Tibial artery (tissue), 4 donors: Measurements from ENCODE around the gene PLEKHM1.
A peak's percentile ranks its signal among the peaks of the same experiment; 100 is the strongest.

Source experiments
- DNase-seq, 2 donors: peaks; one replicate each; pipeline ENCODE4 v3.0.0-alpha.2; 2019
- H3K27ac ChIP-seq, 2 donors: fragments of 200-600 bp; sonication (generic) in 1 of 2; 1 replicate in 1 of 2; 2 replicates in 1 of 2; pipeline ENCODE4 v1.5.1; 2018 to 2019; ENCODE audit warnings: mild to moderate bottlenecking in 1 of 2
- H3K27me3 ChIP-seq, 2 donors: fragments of 200-600 bp; sonication (generic) in 1 of 2; one replicate each; pipeline versions ENCODE4 v1.5.1 to v1.6.0; 2016 to 2019
- H3K36me3 ChIP-seq, 3 donors: fragments of 200-600 bp; sonication (generic) in 2 of 3; one replicate each; pipeline ENCODE4 v1.5.1; 2016 to 2019; ENCODE audit warnings: mild to moderate bottlenecking in 2 of 3
- H3K4me1 ChIP-seq, 4 donors: fragments of 200-600 bp; sonication (generic) in 2 of 4; 1 replicate in 3 of 4; 2 replicates in 1 of 4; pipeline ENCODE4 v1.5.1; 2016 to 2019
- H3K4me3 ChIP-seq, 2 donors: fragments of 200-600 bp; sonication (generic) in 1 of 2; 1 replicate in 1 of 2; 2 replicates in 1 of 2; pipeline ENCODE4 v1.5.1; 2018 to 2019; ENCODE audit warnings: mild to moderate bottlenecking in 2 of 2
- H3K9me3 ChIP-seq, 3 donors: fragments of 200-600 bp; sonication (generic) in 1 of 3; one replicate each; pipeline ENCODE4 v1.5.1; 2016 to 2019
- CTCF ChIP-seq, 2 experiments: fragments of 200-600 bp in 1 of 2; fragments of 450-650 bp in 1 of 2; IDR thresholded peaks; one replicate each; pipeline ENCODE4 v1.5.1; 2017 to 2019; ENCODE audit warnings: antibody characterized with exemption in 2 of 2, mild to moderate bottlenecking in 1 of 2, moderate library complexity in 1 of 2
- intact Hi-C: fragments of 100-400 bp; cut with DNase I; formaldehyde crosslinking; loops from one replicate; pipeline ENCODE4 v1.15.0; 2023; ENCODE audit warnings: low total_unique reads

The PLEKHM1 gene

GRCh38 chr17:45394913-45395568, 95.5 kb downstream of the PLEKHM1 start:
- peaks cover 0 to 34% (median 4%) of the 10 kb centered on the region in 3 donors for H3K36me3 ChIP-seq
- TF ChIP-seq CTCF (IDR thresholded peaks at IDR 0.05): peak; percentile 60 to 67
- peak overlapping the region; percentile 21 to 28 for H3K4me3 ChIP-seq

GRCh38 chr17:45394564-45394912, 96.0 kb downstream of the PLEKHM1 start:
- intact Hi-C loops: no loop called here

More at GRCh38 chr17:45394913-45395568, 95.5 kb downstream of the PLEKHM1 start:
- Histone ChIP-seq H3K9me3 (no peaks in the 10 kb centered on the region), H3K4me1 (peaks cover 0 to 14% (median 9%) of the 10 kb centered on the region in 4 donors), H3K27me3 (peaks cover 0 to 14% of the 10 kb centered on the region in 2 donors), H3K27ac (no peak overlapping the region)
- intact Hi-C loops: no loop called here
- DNase-seq: no peak

GRCh38 chr17:45394091-45394490, 96.4 kb downstream of the PLEKHM1 start:
- Histone ChIP-seq H3K4me1 (peaks cover 0 to 14% (median 9%) of the 10 kb centered on the region in 4 donors), H3K27ac (no peak overlapping the region), H3K27me3 (peaks cover 0 to 18% of the 10 kb centered on the region in 2 donors), H3K36me3 (peaks cover 0 to 34% (median 4%) of the 10 kb centered on the region in 3 donors), H3K4me3 (no peak overlapping the region), H3K9me3 (no peaks in the 10 kb centered on the region)
- DNase-seq: no peak
- no peak for TF ChIP-seq CTCF (IDR thresholded peaks at IDR 0.05)
- intact Hi-C loops: no loop called here

More at GRCh38 chr17:45394564-45394912, 96.0 kb downstream of the PLEKHM1 start:
- H3K27ac ChIP-seq: no peak overlapping the region
- TF ChIP-seq CTCF (IDR thresholded peaks at IDR 0.05): no peak
- peaks cover 0 to 14% (median 9%) of the 10 kb centered on the region in 4 donors for H3K4me1 ChIP-seq
- no peak overlapping the region for H3K4me3 ChIP-seq
- no peaks in the 10 kb centered on the region for H3K9me3 ChIP-seq
- no peak for DNase-seq
- H3K36me3 ChIP-seq: peaks cover 0 to 34% (median 4%) of the 10 kb centered on the region in 3 donors
- peaks cover 0 to 14% of the 10 kb centered on the region in 2 donors for H3K27me3 ChIP-seq

- no peak for DNase-seq
- H3K9me3 ChIP-seq: no peaks in the 10 kb centered on the region
- H3K4me3 ChIP-seq: no peak overlapping the region
- H3K27me3 ChIP-seq: peaks cover 0 to 25% of the 10 kb centered on the region in 2 donors
- H3K36me3 ChIP-seq: peaks cover 0 to 34% (median 4%) of the 10 kb centered on the region in 3 donors
- H3K27ac ChIP-seq: no peak overlapping the region
- peaks cover 0 to 14% (median 9%) of the 10 kb centered on the region in 4 donors for H3K4me1 ChIP-seq
- no peak for TF ChIP-seq CTCF (IDR thresholded peaks at IDR 0.05)
- intact Hi-C loops: no loop called here
Measured at GRCh38 chr17:45393411-45393810, 97.1 kb downstream of the PLEKHM1 start.

- TF ChIP-seq CTCF (IDR thresholded peaks at IDR 0.05): no peak
- Histone ChIP-seq H3K4me1 (peaks cover 0 to 14% (median 9%) of the 10 kb centered on the region in 4 donors), H3K36me3 (peaks cover 0 to 22% (median 4%) of the 10 kb centered on the region in 3 donors), H3K27me3 (peaks cover 0 to 34% of the 10 kb centered on the region in 2 donors), H3K4me3 (no peak overlapping the region), H3K9me3 (no peaks in the 10 kb centered on the region), H3K27ac (no peak overlapping the region)
- DNase-seq: no peak
- intact Hi-C loops: no loop called here
Measured at GRCh38 chr17:45391918-45392317, 98.6 kb downstream of the PLEKHM1 start.
